ENCODE measurements around the gene SPC24. TPM values are rescaled to one million over a fixed set of nuclear protein-coding genes. Genes with fewer than 3 reads are reported as not detected.
"Not testable (repeated sequence)": the region's sequence is repeated elsewhere in the genome, so short reads cannot be mapped to it uniquely, and the experiment has no call there.

The SPC24 gene
- total RNA-seq, 1 donor from 2014 or later, result 1.1 TPM

DNA sequence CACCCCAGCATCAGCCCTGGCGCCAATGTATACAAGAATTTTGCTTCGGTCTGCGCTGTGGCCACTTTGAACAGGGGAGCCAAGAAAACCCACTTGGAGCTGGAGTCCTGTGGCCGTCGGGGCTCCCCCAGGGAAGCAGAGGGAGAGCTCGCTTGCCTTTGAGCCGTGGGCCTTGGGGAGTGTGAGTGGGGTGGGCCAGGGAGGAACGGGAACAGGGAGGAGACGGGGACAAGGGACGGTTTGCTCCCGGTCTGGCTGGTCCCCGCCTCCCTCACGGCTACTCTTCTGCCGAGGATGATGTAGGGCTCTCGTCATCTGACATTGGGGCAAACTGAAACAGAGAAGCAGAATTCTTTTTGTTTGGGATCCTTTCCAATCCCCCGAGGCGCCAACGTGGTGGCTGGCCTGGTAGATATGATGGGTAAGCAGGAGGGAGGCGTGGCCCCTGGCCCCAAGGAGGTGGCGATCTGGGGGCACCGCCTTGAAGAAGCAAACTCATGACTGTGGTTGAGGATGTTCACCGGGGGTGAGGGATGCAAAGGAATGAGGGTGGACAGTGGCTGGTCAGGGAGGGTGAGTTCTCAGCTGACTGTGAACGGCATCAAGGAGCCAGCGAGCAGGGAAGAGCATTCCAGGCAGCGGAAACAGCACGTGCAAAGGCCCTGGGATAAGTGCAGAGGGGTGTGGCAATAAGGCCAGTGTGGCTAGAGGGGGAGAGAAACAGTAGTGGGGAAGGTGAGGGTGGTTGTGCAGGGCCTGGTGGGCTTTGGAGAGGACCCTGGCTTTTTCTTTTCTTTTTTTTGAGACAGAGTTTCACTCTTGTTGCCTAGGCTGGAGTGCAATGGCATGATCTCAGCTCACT lies 10.9 kb upstream of the SPC24 start:
- H3K9me3 ChIP-seq, result no peaks in the 10 kb centered on the region
- H3K27me3 ChIP-seq, result no peaks in the 10 kb centered on the region
- H3K36me3 ChIP-seq, result peaks cover 32 to 50% of the 10 kb centered on the region in 2 donors
- H3K4me3 ChIP-seq, result peak overlapping the region in 1 of 2 donors; percentile 52
- H3K4me1 ChIP-seq, result peaks cover 32 to 77% of the 10 kb centered on the region in 2 donors
- intact Hi-C loops (cut with DNase I), result no loop called here
- DNase-seq (ENCODE audit: low spot score in 2 of 2), result no peak
- peak overlapping the region; percentile 94 for H3K27ac ChIP-seq
- no peak for TF ChIP-seq CTCF (IDR thresholded peaks at IDR 0.05)

GRCh38 chr19:11165486-11166030 lies 10.0 kb upstream of the SPC24 start:
- Histone ChIP-seq H3K36me3 (peaks cover 25 to 45% of the 10 kb centered on the region in 2 donors), H3K9me3 (no peaks in the 10 kb centered on the region), H3K4me1 (peaks cover 30 to 68% of the 10 kb centered on the region in 2 donors), H3K27me3 (no peaks in the 10 kb centered on the region), H3K4me3 (peak overlapping the region in 1 of 2 donors; percentile 52), H3K27ac (peak overlapping the region; percentile 94)
- DNase-seq (ENCODE audit: low spot score in 2 of 2), result peak in 1 of 2 donors; percentile 76
- intact Hi-C loops (cut with DNase I), result loop anchor here (2.0 kb wide), 2 partner anchors 23 to 31 kb away; partner anchors contain the start of gene KANK2
- no peak for TF ChIP-seq CTCF (IDR thresholded peaks at IDR 0.05)

DNA sequence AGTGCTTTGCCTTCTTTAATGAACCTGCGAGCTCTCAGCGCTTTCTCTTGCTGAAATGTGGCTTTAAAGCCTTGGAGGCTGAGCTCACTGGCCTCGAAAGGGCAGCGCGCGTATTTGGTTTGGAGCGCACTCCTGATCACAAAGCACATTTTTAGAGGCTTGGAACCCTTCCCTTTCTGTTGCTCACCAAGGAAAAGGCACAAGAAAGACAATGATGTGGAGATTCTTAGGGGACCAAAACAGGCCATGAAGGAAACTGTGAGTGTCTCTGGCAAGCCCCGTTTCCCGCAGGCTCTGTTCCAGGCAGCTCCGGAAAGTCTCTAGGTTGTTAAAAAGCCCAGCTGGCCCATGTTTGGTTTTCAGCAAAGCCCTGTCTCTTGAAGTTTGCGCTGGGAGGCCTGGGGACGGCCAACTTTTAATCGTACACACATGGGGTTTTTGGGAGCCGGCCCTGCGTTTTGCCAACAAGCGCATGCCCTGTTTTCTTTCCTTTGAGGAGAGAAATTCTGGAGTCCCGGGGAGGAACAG lies 9.4 kb upstream of the SPC24 start:
- Histone ChIP-seq H3K36me3 (peaks cover 18 to 39% of the 10 kb centered on the region in 2 donors), H3K9me3 (no peaks in the 10 kb centered on the region), H3K4me3 (peak overlapping the region in 1 of 2 donors; percentile 52), H3K27me3 (no peaks in the 10 kb centered on the region), H3K27ac (peak overlapping the region; percentile 94), H3K4me1 (peaks cover 30 to 62% of the 10 kb centered on the region in 2 donors)
- peak; percentile 52 to 97 for DNase-seq (ENCODE audit: low spot score in 2 of 2)
- intact Hi-C loops (cut with DNase I), result loop anchor here (2.0 kb wide), 2 partner anchors 22 to 32 kb away; partner anchors contain the start of gene KANK2
- TF ChIP-seq CTCF (IDR thresholded peaks at IDR 0.05), result peak in 1 of 3 experiments; percentile 16

DNA sequence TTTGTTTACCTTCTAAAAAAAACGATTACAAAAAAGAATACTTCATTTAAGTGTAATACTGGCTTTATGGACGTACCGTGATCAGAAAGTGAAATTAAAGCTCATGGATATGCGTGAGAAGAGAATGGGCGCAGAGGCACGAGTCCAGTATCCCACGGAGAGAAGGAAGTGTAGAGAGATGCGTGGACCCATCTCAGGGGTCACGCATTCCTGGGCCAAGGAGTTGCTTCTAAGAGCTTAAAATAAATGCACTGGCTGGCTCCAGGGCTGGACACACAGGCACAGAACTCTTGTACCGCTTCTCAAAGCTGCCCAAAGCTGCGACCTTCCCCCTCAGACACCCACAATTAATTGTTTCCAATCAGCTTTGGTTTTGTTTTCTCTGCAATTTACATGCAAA lies 8.7 kb upstream of the SPC24 start:
- H3K27me3 ChIP-seq, result no peaks in the 10 kb centered on the region
- TF ChIP-seq CTCF (IDR thresholded peaks at IDR 0.05), result no peak
- no peaks in the 10 kb centered on the region for H3K9me3 ChIP-seq
- peak overlapping the region; percentile 94 for H3K27ac ChIP-seq
- intact Hi-C loops (cut with DNase I), result loop anchor here (2.0 kb wide), 2 partner anchors 21 to 33 kb away; partner anchors contain the start of gene KANK2
- peaks cover 30 to 62% of the 10 kb centered on the region in 2 donors for H3K4me1 ChIP-seq
- peak overlapping the region in 1 of 2 donors; percentile 52 for H3K4me3 ChIP-seq
- DNase-seq (ENCODE audit: low spot score in 2 of 2), result no peak
- H3K36me3 ChIP-seq, result peaks cover 12 to 32% of the 10 kb centered on the region in 2 donors

DNA sequence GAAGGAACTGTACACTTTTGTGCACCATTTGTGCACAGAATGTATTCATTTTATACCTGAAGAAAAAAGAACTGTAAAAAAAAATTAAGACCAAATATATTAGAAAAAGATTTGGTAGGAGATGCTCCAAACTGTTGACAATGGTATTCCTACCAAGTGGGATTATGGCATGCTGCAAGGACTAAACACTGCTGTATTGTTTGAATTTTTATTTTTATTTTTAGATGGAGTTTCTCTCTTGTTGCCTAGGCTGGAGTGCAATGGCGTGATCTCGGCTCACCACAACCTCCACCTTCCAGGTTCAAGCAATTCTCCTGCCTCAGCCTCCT lies 4.8 kb upstream of the SPC24 start:
- peaks cover 12 to 45% of the 10 kb centered on the region in 2 donors for H3K4me1 ChIP-seq
- intact Hi-C loops (cut with DNase I), result not testable (repeated sequence)

More for the DNA sequence above, 4.8 kb upstream of the SPC24 start:
- H3K27ac ChIP-seq, result peak overlapping the region; percentile 80 to 82
- not testable (repeated sequence) for DNase-seq (ENCODE audit: low spot score in 2 of 2); H3K27me3 ChIP-seq; H3K36me3 ChIP-seq; H3K9me3 ChIP-seq; H3K4me3 ChIP-seq
